Tibial nerve (tissue), 3 donors: Measurements from ENCODE around the gene LPCAT2.

ENCODE experiments used
- POLR2A ChIP-seq, 2 donors: fragments of 450-650 bp; IDR thresholded peaks; one replicate each; pipeline ENCODE4 v1.6.1; 2017; ENCODE audit warnings: antibody characterized with exemption in 2 of 2, mild to moderate bottlenecking in 2 of 2, moderate library complexity in 2 of 2
- TF ChIP-seq, protein P1 (sequence below), 5 experiments: fragments of 200-600 bp in 3 of 5; fragments of 450-650 bp in 2 of 5; sonication (generic) in 3 of 5; IDR thresholded peaks; one replicate each; pipeline ENCODE4 v1.5.1; 2016 to 2019; ENCODE audit warnings: antibody characterized with exemption in 5 of 5, mild to moderate bottlenecking in 3 of 5, moderate library complexity in 2 of 5

GRCh38 chr16:55521792-55522191 is 12.9 kb downstream of the LPCAT2 start:
- TF ChIP-seq, protein P1, sequence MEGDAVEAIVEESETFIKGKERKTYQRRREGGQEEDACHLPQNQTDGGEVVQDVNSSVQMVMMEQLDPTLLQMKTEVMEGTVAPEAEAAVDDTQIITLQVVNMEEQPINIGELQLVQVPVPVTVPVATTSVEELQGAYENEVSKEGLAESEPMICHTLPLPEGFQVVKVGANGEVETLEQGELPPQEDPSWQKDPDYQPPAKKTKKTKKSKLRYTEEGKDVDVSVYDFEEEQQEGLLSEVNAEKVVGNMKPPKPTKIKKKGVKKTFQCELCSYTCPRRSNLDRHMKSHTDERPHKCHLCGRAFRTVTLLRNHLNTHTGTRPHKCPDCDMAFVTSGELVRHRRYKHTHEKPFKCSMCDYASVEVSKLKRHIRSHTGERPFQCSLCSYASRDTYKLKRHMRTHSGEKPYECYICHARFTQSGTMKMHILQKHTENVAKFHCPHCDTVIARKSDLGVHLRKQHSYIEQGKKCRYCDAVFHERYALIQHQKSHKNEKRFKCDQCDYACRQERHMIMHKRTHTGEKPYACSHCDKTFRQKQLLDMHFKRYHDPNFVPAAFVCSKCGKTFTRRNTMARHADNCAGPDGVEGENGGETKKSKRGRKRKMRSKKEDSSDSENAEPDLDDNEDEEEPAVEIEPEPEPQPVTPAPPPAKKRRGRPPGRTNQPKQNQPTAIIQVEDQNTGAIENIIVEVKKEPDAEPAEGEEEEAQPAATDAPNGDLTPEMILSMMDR (IDR thresholded peaks at IDR 0.05), result no peak
- no peak for TF ChIP-seq POLR2A (IDR thresholded peaks at IDR 0.05)
